Endometrium (tissue), 2 donors: ENCODE data around the gene RBMX.
"Not testable (repeated sequence)": the region's sequence is repeated elsewhere in the genome, so short reads cannot be mapped to it uniquely, and the experiment has no call there.

Experiments used
- FAIRE-seq: peaks from 2 replicates; lab custom pipeline; 2012; peaks lifted over from hg19 to GRCh38; lab: Jason Lieb, UNC
- donor health status: control.
- donor health status: control.

The RBMX gene

DNA sequence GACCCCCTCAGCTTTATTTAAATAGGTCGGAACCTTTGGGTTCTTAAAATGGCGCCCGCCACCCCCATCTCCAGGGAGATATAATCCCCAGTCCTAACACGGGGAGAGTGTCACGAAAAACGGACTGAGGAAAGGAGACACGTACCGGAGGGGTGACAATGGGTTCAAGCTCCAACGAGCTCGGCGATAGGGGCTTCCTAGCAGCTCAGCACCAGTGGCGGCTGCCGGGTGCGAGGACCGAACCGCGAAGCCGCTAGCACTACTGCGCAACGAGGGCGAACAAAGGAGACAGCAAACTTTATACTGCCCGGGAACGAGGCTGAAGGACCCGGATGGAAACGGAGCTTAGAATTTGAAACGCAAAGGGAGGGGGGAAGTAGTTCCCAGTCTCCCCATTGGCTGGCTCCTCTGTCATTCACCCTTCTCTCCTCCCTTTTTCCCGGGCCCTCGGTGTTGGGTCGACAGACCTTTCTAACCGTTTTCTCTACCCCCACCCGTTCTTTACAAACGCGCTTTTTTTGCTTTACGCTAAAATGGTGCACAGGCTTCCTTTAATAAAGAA is at the start of gene RBMX:
Gene RBMX, minus strand, starts transcription at position 274 of the 562 bp plus-strand sequence. CDS start 1,298 bp downstream, outside the sequence.
- FAIRE-seq, result peak; percentile 87

DNA sequence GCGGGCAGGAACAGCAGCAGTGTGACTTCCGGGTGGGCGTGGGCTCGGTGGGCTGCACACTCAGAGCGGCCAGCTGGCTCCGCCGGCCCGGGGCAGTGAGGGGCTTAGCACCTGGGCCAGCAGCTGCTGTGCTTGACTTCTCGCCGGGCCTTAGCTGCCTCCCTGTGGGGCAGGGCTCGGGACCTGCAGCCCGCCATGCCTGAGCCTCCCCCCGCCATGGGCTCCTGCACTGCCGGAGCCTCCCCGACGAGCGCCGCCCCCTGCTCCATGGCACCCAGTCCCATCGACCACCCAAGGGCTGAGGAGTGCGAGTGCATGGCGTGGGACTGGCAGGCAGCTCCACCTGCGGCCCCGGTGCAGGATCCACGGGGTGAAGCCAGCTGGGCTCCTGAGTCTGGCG is 40.9 kb upstream of the RBMX start:
- FAIRE-seq, result not testable (repeated sequence)

DNA sequence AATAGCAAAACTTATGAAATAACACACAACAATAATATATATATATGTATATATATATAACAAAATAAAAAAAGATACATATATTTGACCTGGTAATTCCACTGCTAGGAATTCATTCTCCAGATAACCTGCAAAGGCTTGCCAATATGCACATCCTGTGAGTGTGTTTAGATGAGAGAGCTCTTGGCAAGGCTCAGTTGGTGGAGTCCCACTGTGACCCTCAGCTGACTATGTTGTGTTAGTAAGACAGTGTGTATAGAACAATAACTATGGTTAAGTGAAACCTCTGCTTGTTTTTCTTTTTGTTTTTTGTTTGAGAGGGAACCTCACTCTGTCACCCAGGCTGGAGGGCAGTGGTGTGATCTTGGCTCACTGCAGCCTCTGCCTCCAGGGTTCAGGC is 39.5 kb upstream of the RBMX start:
- no peak for FAIRE-seq

GRCh38 chrX:136916827-136917226 is 36.3 kb upstream of the RBMX start:
- FAIRE-seq, result no peak

DNA sequence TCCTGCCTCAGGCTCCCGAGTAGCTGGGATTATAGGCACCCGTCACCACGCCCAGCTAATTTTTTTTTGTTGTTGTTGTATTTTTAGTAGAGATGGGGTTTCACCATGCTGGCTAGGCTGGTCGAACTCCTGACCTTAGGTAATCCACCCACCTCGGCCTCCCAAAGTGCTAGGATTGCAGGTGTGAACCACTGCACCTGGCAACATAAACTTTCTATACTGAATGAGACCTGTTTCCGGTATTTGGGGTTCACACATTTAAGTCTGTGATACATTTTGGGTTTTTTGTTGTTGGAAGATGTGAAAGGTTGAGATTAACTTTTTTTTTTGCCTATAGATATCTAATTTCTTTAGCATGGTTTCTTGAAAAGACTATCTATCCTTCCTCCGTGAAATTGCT is 31.1 kb upstream of the RBMX start:
- FAIRE-seq, result not testable (repeated sequence)

DNA sequence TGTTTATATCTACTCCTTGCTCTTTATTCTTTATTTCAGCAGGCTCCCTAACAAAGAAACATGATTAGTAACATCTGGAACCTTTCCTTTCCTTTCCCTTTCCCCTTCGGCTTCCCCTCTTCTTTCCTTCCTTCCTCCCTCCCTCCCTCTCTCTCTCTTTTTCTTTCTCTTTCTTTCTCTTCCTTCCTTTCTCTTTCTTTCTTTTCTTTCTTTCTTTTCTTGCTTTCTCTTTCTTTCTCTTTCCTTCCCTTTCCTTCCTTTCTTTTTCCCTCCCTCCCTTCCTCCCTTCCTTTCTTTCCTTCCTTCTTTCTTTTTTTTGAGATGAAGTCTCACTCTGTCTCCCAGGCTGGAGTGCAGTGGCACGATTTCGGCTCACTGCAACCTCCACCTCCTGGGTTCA is 30.7 kb upstream of the RBMX start:
- FAIRE-seq, result no peak

GRCh38 chrX:136910565-136911035 is 30.1 kb upstream of the RBMX start:
- FAIRE-seq, result no peak

GRCh38 chrX:136909706-136910564 is 29.4 kb upstream of the RBMX start:
- peak; percentile 67 for FAIRE-seq

- no peak for FAIRE-seq
Measured at GRCh38 chrX:136909119-136909705, 28.7 kb upstream of the RBMX start.

DNA sequence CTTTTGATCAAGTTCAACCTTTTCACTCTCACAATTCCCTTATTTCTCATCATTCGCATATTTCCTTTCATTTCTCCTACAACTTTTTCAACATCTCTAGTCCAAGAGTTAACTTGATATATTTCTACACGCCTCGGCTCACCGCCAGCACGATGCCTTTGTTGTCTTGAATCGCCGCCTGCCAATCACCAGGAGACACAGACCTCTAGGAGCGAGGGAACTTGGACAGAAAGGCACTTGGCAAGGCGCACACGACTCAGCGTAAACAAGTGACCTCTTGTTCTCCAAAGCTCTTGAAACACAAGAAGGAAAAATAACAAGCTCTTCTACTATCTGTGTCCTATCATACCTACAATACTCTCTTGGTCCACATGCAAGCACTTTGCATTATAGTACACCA is 27.1 kb upstream of the RBMX start:
- FAIRE-seq, result no peak

DNA sequence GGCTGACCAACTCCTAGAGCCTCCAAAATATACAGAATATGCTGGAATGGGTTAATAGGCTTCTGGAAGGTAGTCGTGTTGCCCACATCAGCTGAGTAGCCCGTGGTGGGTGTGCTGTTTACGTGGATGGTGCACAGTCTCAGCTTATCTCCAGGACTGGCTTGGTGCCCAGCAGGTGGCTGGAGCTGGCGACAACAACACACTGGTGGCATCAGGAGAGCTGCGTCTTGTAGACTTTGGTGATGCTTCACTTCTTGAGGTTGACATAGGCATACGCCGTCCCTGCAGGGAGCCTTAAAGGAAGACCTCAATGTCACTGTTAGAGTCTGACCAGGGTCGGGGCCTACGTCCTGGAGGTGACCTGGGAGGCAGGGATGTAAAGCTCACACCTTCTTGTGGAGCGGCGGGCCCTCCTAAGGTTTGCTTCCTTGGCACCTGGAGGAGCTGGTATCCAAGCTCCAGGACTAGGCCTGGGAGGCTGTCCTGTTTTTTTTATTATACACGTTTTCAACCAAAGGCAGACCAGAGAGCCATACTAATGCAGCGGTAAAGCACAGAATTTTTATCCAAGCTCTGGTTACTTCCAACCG is 26.5 kb upstream of the RBMX start:
- FAIRE-seq, result no peak

GRCh38 chrX:136904067-136904466 is 23.5 kb upstream of the RBMX start:
- FAIRE-seq, result not testable (repeated sequence)

DNA sequence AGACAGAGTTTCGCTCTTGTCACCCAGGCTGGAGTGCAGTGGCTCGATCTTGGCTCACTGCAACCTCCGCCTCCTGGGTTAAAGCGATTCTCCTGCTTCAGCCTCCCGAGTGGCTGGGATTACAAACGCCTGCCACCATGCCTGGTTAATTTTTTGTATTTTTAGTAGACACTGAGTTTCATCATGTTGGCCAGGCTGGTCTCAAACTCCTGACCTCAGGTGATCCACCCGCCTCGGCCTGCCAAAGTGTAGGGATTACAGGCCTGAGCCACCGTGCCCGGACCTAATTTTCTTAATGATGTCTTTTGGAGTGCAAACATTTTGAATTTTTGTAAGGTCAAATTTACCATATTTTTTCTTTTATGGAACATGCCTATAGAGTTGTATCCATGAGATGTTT is 19.5 kb upstream of the RBMX start:
- not testable (repeated sequence) for FAIRE-seq

- FAIRE-seq, result no peak
Measured at GRCh38 chrX:136899221-136899620, 18.7 kb upstream of the RBMX start.

GRCh38 chrX:136898752-136899151 is 18.2 kb upstream of the RBMX start:
- not testable (repeated sequence) for FAIRE-seq

- no peak for FAIRE-seq
Measured at GRCh38 chrX:136896121-136896914, 15.8 kb upstream of the RBMX start.

DNA sequence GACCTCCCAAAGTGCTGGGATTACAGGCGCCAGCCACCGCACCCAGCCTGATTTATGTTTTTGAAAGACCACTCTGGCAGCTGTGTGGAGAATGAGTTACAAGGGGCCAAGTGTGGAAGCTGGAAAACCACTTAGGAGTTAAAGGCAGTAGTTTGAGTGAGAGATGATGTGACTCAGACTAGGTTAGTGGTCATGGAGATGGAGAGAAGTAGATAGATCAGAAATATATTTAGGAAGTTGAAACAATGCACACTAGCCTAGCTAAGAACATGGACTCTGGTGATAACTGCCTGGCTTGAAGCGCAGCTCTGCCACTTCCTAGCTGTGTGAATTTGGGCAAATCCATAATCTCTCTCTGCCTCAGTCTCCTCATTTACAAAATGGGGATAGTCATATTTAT is 11.9 kb upstream of the RBMX start:
- FAIRE-seq, result no peak

GRCh38 chrX:136890596-136890995 is 10.1 kb upstream of the RBMX start:
- not testable (repeated sequence) for FAIRE-seq

DNA sequence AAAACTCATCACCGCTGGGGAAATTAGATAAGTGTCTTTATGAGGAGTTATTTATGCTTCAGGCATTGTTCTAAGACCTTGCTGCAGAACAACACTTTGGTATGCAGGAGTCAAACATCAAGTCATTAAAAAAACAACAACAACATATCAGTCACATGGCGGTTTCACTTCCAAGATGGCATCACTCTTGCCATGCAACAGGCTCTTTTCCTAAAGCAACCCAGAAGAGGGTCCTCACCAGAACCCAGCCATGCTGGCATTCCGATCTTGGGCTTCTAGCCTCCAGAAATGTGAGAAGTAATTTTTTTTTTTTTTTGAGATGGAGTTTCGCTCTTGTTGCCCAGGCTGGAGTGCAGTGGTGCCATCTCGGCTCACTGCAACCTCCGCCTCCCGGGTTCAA is 8.7 kb upstream of the RBMX start:
- FAIRE-seq, result no peak

DNA sequence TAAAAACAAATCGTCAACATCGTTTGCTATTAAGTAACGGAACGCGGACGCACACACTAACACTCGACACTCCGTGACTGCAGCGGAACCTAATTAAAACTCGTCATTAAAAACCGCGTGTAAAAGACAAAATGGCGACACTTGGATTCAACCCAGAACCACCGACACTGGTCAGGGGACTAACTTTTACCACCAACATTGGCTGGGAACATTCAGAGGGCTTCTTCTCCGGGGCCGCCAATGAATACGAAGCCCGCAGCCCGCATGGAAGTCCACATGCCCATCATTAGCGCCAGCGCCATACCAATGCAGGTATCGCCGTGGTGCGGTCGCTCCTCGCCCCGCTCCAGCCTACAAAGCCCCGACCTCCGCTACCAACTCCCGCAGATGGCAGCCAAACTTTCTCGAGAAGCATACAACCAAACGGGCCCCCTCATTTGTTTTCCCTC is 498 bp downstream of the RBMX start:
- FAIRE-seq, result no peak

DNA sequence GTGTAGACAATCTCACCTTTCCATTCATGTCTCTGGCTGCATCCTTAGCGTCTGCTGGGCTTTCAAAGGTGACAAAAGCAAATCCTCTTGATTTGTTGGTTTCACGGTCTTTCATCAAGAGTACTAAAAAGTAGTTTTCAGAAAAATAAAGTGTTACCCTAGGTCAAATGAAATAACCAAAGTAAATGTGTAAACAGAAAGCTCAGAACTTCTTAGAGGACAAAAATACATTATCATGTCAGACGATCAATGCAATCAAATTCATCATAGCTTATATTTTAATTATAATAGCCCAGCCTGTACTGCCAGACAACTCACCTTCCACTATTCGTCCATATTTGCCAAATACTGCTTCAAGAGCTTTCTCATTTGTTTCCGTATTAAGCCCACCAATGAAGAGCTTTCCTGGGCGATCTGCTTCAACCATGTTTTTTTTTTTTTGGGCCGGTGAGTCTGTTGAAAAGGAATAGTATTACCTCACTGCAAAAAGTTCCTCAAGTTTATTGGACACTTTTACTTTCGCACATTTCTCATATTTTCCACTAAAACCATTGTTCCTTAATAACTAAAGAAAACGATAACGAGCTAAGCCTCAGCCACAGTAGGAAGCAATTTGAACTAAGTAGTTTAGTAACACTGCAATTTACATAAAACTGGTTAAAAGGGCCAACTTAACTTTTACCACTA is 1.4 kb downstream of the RBMX start:
- peak; percentile 58 for FAIRE-seq
